ENCODE measurements around the gene TMEM200A.

GRCh38 chr6:130365166-130366106, at the start of gene TMEM200A:
- TF ChIP-seq CTCF (IDR thresholded peaks at IDR 0.05) (peak; percentile 11 to 77), POLR2AphosphoS5 (IDR thresholded peaks at IDR 0.05) (no peak), POLR2A (IDR thresholded peaks at IDR 0.05) (no peak), EP300 (IDR thresholded peaks at IDR 0.05) (no peak)
